Esophagus muscularis mucosa (tissue), 4 donors: ENCODE data around the gene PPARA. TPM values are rescaled to one million over a fixed set of nuclear protein-coding genes. Genes with fewer than 3 reads are reported as not detected.

Experiments used
- DNase-seq: peaks from one replicate; pipeline ENCODE4 v3.0.0-alpha.2; 2017; ENCODE audit errors: extremely low spot score
- H3K27ac ChIP-seq, 4 donors: fragments of 200-600 bp; sonication (generic); replicated peaks in 1 of 4; 1 replicate in 3 of 4; 2 replicates in 1 of 4; pipeline ENCODE4 v1.5.1; 2016 to 2019; ENCODE audit warnings: mild to moderate bottlenecking in 1 of 4
- H3K27me3 ChIP-seq, 4 donors: fragments of 200-600 bp; sonication (generic); one replicate each; pipeline versions ENCODE4 v1.5.1 to v1.6.0; 2016 to 2019
- H3K36me3 ChIP-seq, 4 donors: fragments of 200-600 bp; sonication (generic); one replicate each; pipeline ENCODE4 v1.5.1; 2016 to 2019
- H3K4me1 ChIP-seq, 4 donors: fragments of 200-600 bp; sonication (generic); one replicate each; pipeline ENCODE4 v1.5.1; 2016 to 2019
- H3K4me3 ChIP-seq, 4 donors: fragments of 200-600 bp; sonication (generic); 1 replicate in 2 of 4; 2 replicates in 2 of 4; pipeline ENCODE4 v1.5.1; 2016 to 2019; ENCODE audit warnings: mild to moderate bottlenecking in 4 of 4, moderate library complexity in 1 of 4
- H3K9me3 ChIP-seq, 4 donors: fragments of 200-600 bp; sonication (generic); 1 replicate in 3 of 4; 2 replicates in 1 of 4; pipeline ENCODE4 v1.5.1; 2016 to 2019
- EP300 ChIP-seq: sonication (generic); formaldehyde crosslinking; IDR thresholded peaks from one replicate; pipeline ENCODE4 v1.6.1; 2017; ENCODE audit warnings: antibody characterized with exemption
- POLR2A ChIP-seq: fragments of 450-650 bp; IDR thresholded peaks from one replicate; pipeline ENCODE4 v1.6.1; 2017; ENCODE audit warnings: antibody characterized with exemption, moderate library complexity, mild to moderate bottlenecking, low read depth
- POLR2AphosphoS5 ChIP-seq, 2 donors: sonication (generic); formaldehyde crosslinking; IDR thresholded peaks; one replicate each; pipeline ENCODE4 v1.6.1; 2017; ENCODE audit warnings: antibody characterized with exemption in 2 of 2
- WGBS: methylation state at CpG from one replicate; pipeline ENCODE4 v1.1.5; 2018; 5-methylcytosine and 5-hydroxymethylcytosine counted together
- intact Hi-C: fragments of 100-400 bp; cut with DNase I; formaldehyde crosslinking; loops from one replicate; pipeline ENCODE4 v1.15.1; 2023
- total RNA-seq, 4 donors: library from RNA; depleted of rRNA; stranded (reverse); fragments of >200 nt; gene quantifications; one replicate each; pipeline versions ENCODE4 v1.1.0 to v1.2.1, GENCODE V29; 2016
- TF ChIP-seq, protein P1 (sequence below), 3 experiments: fragments of 200-600 bp in 2 of 3; fragments of 450-650 bp in 1 of 3; sonication (generic) in 2 of 3; IDR thresholded peaks; one replicate each; pipeline ENCODE4 v1.5.1; 2017 to 2019; ENCODE audit warnings: antibody characterized with exemption in 3 of 3, mild to moderate bottlenecking in 2 of 3, moderate library complexity in 1 of 3

The PPARA gene
- total RNA-seq, 4 donors from 2014 or later, result 17.0 to 50.9 (median 26.8) TPM

DNA sequence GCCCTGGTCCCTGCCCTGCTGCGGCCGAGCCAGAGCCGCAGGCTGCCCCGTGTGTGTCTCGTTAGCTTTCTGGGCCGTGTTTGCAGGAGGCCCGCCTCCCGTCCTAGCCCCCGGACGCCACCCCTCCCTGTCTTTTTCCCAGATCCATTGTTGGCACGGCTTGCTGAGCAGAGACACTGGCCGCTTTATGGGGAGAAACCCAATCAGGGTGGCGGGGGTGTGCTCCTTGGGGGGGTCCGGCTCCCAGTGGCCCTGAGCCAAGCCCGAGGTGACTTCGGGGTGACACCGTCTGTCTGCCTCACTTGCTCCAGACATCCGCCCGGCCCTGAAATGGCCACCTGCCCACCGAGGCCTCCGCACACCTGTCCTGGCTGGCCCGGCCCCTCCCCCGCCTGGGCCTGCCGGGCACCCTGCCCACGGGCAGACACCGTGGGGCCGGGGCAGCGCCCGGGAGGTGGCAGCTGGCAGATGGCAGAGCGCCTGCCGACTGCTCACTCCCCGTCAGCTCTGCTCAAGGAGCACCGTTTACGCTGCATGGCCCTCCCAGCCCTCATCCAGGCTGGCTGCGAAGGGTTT, 43.1 kb upstream of the PPARA start:
- 33% methylated on average over 10 of the region's 35 CpGs for WGBS
- no peak for DNase-seq
- H3K4me3 ChIP-seq, result no peak overlapping the region
- intact Hi-C loops, result no loop called here
- peaks cover 33 to 89% (median 73%) of the 10 kb centered on the region in 4 donors for H3K36me3 ChIP-seq
- no peaks in the 10 kb centered on the region for H3K9me3 ChIP-seq
- peak overlapping the region; percentile 77 to 85 (median 81) for H3K27ac ChIP-seq
- TF ChIP-seq POLR2A (no peak), EP300 (no peak), POLR2AphosphoS5 (IDR thresholded peaks at IDR 0.05) (no peak)
- TF ChIP-seq, protein P1, sequence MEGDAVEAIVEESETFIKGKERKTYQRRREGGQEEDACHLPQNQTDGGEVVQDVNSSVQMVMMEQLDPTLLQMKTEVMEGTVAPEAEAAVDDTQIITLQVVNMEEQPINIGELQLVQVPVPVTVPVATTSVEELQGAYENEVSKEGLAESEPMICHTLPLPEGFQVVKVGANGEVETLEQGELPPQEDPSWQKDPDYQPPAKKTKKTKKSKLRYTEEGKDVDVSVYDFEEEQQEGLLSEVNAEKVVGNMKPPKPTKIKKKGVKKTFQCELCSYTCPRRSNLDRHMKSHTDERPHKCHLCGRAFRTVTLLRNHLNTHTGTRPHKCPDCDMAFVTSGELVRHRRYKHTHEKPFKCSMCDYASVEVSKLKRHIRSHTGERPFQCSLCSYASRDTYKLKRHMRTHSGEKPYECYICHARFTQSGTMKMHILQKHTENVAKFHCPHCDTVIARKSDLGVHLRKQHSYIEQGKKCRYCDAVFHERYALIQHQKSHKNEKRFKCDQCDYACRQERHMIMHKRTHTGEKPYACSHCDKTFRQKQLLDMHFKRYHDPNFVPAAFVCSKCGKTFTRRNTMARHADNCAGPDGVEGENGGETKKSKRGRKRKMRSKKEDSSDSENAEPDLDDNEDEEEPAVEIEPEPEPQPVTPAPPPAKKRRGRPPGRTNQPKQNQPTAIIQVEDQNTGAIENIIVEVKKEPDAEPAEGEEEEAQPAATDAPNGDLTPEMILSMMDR (IDR thresholded peaks at IDR 0.05), result no peak
- H3K4me1 ChIP-seq, result peaks cover 98 to 100% (median 99%) of the 10 kb centered on the region in 4 donors
- H3K27me3 ChIP-seq, result no peaks in the 10 kb centered on the region

DNA sequence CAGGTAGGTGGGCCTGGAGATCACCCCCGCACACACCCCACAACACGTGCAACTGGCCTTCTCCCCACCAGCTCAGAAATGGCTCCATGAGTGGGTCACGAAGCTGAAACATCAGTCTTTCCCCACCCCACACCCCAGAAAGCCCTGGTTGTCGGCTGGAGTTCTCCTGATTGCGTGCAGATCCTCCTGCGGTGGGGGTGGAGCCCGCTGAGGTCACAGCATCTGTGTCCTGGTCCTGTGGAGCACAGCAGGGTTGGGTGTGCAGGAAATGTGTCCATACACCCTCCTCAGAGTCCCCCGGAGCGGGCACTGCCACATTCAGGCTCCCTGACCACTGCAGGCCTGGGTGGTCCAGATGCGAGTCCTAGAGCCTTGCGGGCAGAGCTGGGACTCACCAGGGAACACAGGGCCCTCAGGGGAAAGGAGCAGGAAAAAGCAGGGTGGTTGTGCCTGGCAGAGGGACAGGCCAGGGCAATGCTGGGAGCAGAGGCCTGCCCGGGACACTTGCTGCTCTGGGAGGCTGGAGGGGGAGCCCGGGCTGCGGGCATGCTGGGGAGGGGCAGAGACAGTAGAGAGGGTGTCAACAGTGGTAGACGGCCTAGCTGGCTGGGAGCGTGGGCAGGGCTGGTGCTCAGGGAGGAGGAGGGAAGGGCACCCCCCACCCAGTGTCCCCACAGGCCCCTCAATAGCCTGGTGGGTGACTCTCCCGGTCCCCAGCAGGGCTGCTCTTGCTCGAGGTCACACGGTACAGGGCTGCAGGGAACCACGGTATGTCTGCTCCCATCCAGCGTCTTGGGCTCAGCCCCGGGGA, 42.4 kb upstream of the PPARA start:
- H3K4me1 ChIP-seq, result peaks cover 96 to 100% (median 99%) of the 10 kb centered on the region in 4 donors
- peaks cover 25 to 89% (median 73%) of the 10 kb centered on the region in 4 donors for H3K36me3 ChIP-seq
- H3K4me3 ChIP-seq, result no peak overlapping the region
- TF ChIP-seq POLR2AphosphoS5 (IDR thresholded peaks at IDR 0.05) (no peak), POLR2A (no peak), EP300 (no peak)
- TF ChIP-seq, protein P1 (IDR thresholded peaks at IDR 0.05), result no peak
- H3K27ac ChIP-seq, result peak overlapping the region; percentile 77 to 85 (median 81)
- H3K27me3 ChIP-seq, result no peaks in the 10 kb centered on the region
- H3K9me3 ChIP-seq, result no peaks in the 10 kb centered on the region
- 63% methylated on average over 17 of the region's 22 CpGs for WGBS
- no peak for DNase-seq
- intact Hi-C loops, result no loop called here

DNA sequence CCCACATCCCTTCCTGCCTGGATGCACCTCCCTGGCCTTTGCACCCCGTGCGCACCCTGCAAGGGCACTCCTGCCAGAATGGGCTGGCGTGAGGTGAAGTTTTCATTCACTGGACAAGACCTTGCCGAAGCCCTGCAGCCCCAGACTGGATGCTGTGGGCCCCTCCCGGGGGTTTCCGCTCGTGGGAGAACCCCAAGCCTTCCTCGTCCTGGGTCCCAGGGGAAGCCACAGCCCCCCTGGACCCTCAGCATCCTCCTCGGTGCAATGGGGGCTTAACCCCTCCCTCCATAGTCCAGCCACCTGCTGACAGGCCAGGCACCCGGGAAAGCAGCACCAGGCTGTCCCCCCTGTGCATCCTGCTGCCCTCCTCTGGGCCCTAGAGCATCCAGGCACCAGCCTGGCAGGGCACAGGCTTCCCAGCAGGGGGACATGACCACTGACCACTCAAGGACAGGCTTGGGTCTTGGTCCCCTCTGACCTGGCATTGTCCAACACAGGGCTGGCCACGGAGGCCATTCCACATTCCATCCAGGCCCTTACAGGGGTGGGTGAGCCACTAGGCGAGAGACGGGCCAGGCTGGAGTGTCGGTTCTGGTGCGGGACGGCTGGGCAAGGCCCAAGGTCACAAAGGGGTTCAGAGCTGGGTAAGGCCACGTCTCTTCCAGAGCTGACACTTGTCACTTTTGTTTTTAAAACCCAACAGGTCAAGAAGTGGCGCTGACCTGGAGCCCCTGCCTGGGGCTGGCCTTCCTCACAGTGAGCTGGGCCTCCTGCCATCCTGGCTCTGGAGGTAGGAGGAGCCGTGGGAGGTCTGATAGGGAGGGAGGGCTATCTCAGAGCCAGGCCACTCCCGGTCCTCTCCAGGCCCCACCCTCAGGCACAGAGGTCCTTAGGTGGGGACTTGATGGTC, 41.5 kb upstream of the PPARA start:
- TF ChIP-seq POLR2A, result no peak
- WGBS, result 40% methylated on average over 3 of the region's 20 CpGs
- intact Hi-C loops, result no loop called here
- Histone ChIP-seq H3K4me3 (no peak overlapping the region), H3K9me3 (no peaks in the 10 kb centered on the region), H3K36me3 (peaks cover 20 to 89% (median 73%) of the 10 kb centered on the region in 4 donors), H3K4me1 (peaks cover 96 to 100% (median 99%) of the 10 kb centered on the region in 4 donors), H3K27me3 (no peaks in the 10 kb centered on the region), H3K27ac (peak overlapping the region; percentile 77 to 85 (median 81))
- DNase-seq, result no peak

DNA sequence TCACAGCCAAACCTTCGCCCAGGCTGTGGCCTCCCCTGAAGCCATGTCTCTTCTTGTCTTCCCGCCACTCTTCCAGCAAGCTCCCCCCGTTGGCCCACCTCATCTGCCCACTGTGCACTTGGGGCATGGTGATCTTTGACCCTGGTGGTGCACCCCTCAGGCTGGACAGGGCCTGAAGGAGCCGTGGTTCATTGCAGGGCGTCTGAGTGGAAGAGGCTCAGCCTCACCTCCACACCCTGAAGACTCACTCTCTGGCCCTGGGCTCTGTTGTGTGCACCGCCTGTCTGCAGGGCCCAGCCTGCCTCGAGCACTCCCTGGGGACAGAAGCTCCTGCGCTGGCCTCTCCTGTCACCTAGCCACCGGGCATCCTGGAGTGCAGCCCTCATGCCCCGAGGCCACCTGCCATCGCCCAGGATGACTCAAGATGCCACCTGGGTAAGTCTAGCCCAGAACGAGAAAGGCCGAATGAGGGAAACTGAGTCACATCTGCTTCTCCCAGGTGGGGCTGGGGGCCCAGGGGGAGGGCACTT, 40.8 kb upstream of the PPARA start:
- Histone ChIP-seq H3K27me3 (no peaks in the 10 kb centered on the region), H3K4me3 (no peak overlapping the region), H3K36me3 (peaks cover 17 to 87% (median 69%) of the 10 kb centered on the region in 4 donors), H3K4me1 (peaks cover 96 to 100% (median 99%) of the 10 kb centered on the region in 4 donors), H3K27ac (peak overlapping the region; percentile 77 to 85 (median 81)), H3K9me3 (no peaks in the 10 kb centered on the region)
- DNase-seq, result no peak
- TF ChIP-seq POLR2AphosphoS5 (IDR thresholded peaks at IDR 0.05) (no peak), POLR2A (no peak), EP300 (no peak)
- TF ChIP-seq, protein P1 (IDR thresholded peaks at IDR 0.05), result no peak
- WGBS, result no CpG with 5 or more reads among the region's 13 CpGs
- intact Hi-C loops, result no loop called here
